NCI-H82 treated with DMSO at 0.1 percent for 48 hours (cell line): ENCODE results near the gene CAV3.

ENCODE experiments used
- DNase-seq: peaks from one replicate; lab custom pipeline; 2025; ENCODE audit not compliant: unreplicated experiment; lab: John Stamatoyannopoulos, UW

The CAV3 gene

GRCh38 chr3:8734908-8735307, 1.3 kb downstream of the CAV3 start:
- DNase-seq, result no peak

- DNase-seq, result no peak
These were observed 2.8 kb downstream of the CAV3 start for GRCh38 chr3:8736436-8736835.

- DNase-seq, result no peak
These were observed 3.7 kb downstream of the CAV3 start for GRCh38 chr3:8737301-8737700.

- DNase-seq, result no peak
These were observed 4.2 kb downstream of the CAV3 start for GRCh38 chr3:8737823-8738222.

GRCh38 chr3:8738639-8739038, 5.0 kb downstream of the CAV3 start:
- no peak for DNase-seq

GRCh38 chr3:8739757-8740504, 6.3 kb downstream of the CAV3 start:
- no peak for DNase-seq

- no peak for DNase-seq
These were observed 8.1 kb downstream of the CAV3 start for GRCh38 chr3:8741581-8742261.

GRCh38 chr3:8743021-8743601, 9.5 kb downstream of the CAV3 start:
- no peak for DNase-seq

- no peak for DNase-seq
These were observed 10.3 kb downstream of the CAV3 start for GRCh38 chr3:8743911-8744310.

GRCh38 chr3:8745619-8746370, 12.2 kb downstream of the CAV3 start:
- DNase-seq, result no peak

- DNase-seq, result no peak
These were observed 13.3 kb downstream of the CAV3 start for GRCh38 chr3:8746780-8747345.

GRCh38 chr3:8749316-8749715, 15.7 kb downstream of the CAV3 start:
- no peak for DNase-seq

- no peak for DNase-seq
These were observed 19.2 kb downstream of the CAV3 start for GRCh38 chr3:8752832-8753231.

GRCh38 chr3:8755097-8755496, 21.5 kb downstream of the CAV3 start:
- DNase-seq, result no peak

GRCh38 chr3:8755564-8756237, 22.1 kb downstream of the CAV3 start:
- DNase-seq, result no peak

GRCh38 chr3:8756671-8757070, 23.1 kb downstream of the CAV3 start:
- no peak for DNase-seq

GRCh38 chr3:8757551-8758518, 24.2 kb downstream of the CAV3 start:
- no peak for DNase-seq

GRCh38 chr3:8759038-8759707, 25.6 kb downstream of the CAV3 start:
- DNase-seq, result no peak

- no peak for DNase-seq
These were observed 26.5 kb downstream of the CAV3 start for GRCh38 chr3:8760091-8760490.
